HG03039 (cell line): Measurements from ENCODE around the gene ADAMTSL3.
"Not testable (repeated sequence)": the region's sequence is repeated elsewhere in the genome, so short reads cannot be mapped to it uniquely, and the experiment has no call there.

Source experiments
- ATAC-seq: cut with Tn5 transposase; IDR thresholded peaks from one replicate; pipeline ENCODE4 v1.9.1; 2021; ENCODE audit warnings: mild to moderate bottlenecking, moderate library complexity; ENCODE audit not compliant: unreplicated experiment

Gene ADAMTSL3

GRCh38 chr15:83956887-83957286 lies 303.0 kb downstream of the ADAMTSL3 start:
- no peak for ATAC-seq

GRCh38 chr15:83959477-83959876 lies 305.6 kb downstream of the ADAMTSL3 start:
- no peak for ATAC-seq

- ATAC-seq = no peak
Observed at GRCh38 chr15:83960192-83960829, 306.4 kb downstream of the ADAMTSL3 start.

GRCh38 chr15:83961311-83961710 lies 307.4 kb downstream of the ADAMTSL3 start:
- ATAC-seq = no peak

GRCh38 chr15:83964967-83965366 lies 311.0 kb downstream of the ADAMTSL3 start:
- ATAC-seq = not testable (repeated sequence)

GRCh38 chr15:83970295-83970890 lies 316.5 kb downstream of the ADAMTSL3 start:
- ATAC-seq = no peak

- no peak for ATAC-seq
Observed at GRCh38 chr15:83971992-83972391, 318.1 kb downstream of the ADAMTSL3 start.

- no peak for ATAC-seq
Observed at GRCh38 chr15:83973816-83974215, 319.9 kb downstream of the ADAMTSL3 start.

GRCh38 chr15:83977992-83978391 lies 324.1 kb downstream of the ADAMTSL3 start:
- ATAC-seq = no peak

GRCh38 chr15:83978588-83978987 lies 324.7 kb downstream of the ADAMTSL3 start:
- no peak for ATAC-seq

GRCh38 chr15:83980637-83981036 lies 326.7 kb downstream of the ADAMTSL3 start:
- no peak for ATAC-seq

- ATAC-seq = no peak
Observed at GRCh38 chr15:83982748-83983147, 328.8 kb downstream of the ADAMTSL3 start.

GRCh38 chr15:83983634-83984458 lies 329.9 kb downstream of the ADAMTSL3 start:
- ATAC-seq = peak; percentile 71

- ATAC-seq = no peak
Observed at GRCh38 chr15:83984601-83985000, 330.7 kb downstream of the ADAMTSL3 start.

- ATAC-seq = no peak
Observed at GRCh38 chr15:83991163-83991562, 337.2 kb downstream of the ADAMTSL3 start.

GRCh38 chr15:83992324-83993031 lies 338.6 kb downstream of the ADAMTSL3 start:
- peak; percentile 66 for ATAC-seq

- ATAC-seq = no peak
Observed at GRCh38 chr15:83993591-83993990, 339.7 kb downstream of the ADAMTSL3 start.

GRCh38 chr15:83998486-83998885 lies 344.6 kb downstream of the ADAMTSL3 start:
- ATAC-seq = no peak

GRCh38 chr15:83999396-84000135 lies 345.6 kb downstream of the ADAMTSL3 start:
- ATAC-seq = no peak

GRCh38 chr15:84001037-84001436 lies 347.1 kb downstream of the ADAMTSL3 start:
- no peak for ATAC-seq

- no peak for ATAC-seq
Observed at GRCh38 chr15:84001655-84002054, 347.7 kb downstream of the ADAMTSL3 start.
